OCI-LY7 (cell line): ENCODE measurements around the gene CXCL13. TPM values are rescaled to one million over a fixed set of nuclear protein-coding genes. Genes with fewer than 3 reads are reported as not detected.
"Not testable (repeated sequence)": the region's sequence is repeated elsewhere in the genome, so short reads cannot be mapped to it uniquely, and the experiment has no call there.

Experiments
- BruUV-seq: library from RNA; stranded (reverse); fragments of 400-500 nt; replicated peaks from 2 replicates; lab custom pipeline; 2021; lab: Mats Ljungman, UMichigan
- CTCF ChIA-PET: fragments of 300-600 bp; sonication (Branson Sonifier 250); formaldehyde crosslinking; loops from one replicate; lab custom pipeline; 2022; ENCODE audit warnings: antibody characterized with exemption; ENCODE audit not compliant: unreplicated experiment; lab: Charles Lee
- POLR2A ChIA-PET: fragments of 300-600 bp; sonication (Branson Sonifier 250); formaldehyde crosslinking; loops from one replicate; lab custom pipeline; 2022; ENCODE audit warnings: antibody characterized with exemption; lab: Charles Lee
- DNase-seq: peaks from one replicate; pipeline ENCODE4 v3.0.0-alpha.2; 2015; ENCODE audit warnings: low spot score
- H2AFZ ChIP-seq: fragments of 200-600 bp; sonication (generic), shearing (Covaris generic); 2 replicates; pipeline ENCODE4 v1.6.1; 2014; ENCODE audit warnings: mild to moderate bottlenecking, antibody characterized with exemption, low read length, moderate library complexity
- H3K27ac ChIP-seq: fragments of 200-600 bp; sonication (generic); 2 replicates; pipeline ENCODE4 v1.5.1; 2014; ENCODE audit warnings: mixed run types, low read depth, mild to moderate bottlenecking, moderate library complexity, low read length, inconsistent platforms; ENCODE audit not compliant: poor library complexity, severe bottlenecking
- H3K36me3 ChIP-seq: fragments of 200-600 bp; sonication (generic); 2 replicates; pipeline ENCODE4 v1.6.1; 2014; ENCODE audit warnings: mild to moderate bottlenecking, antibody characterized with exemption, low read length, moderate library complexity, mixed read lengths; ENCODE audit not compliant: insufficient read depth
- H3K4me1 ChIP-seq: fragments of 200-600 bp; sonication (generic); 2 replicates; pipeline ENCODE4 v1.5.1; 2014; ENCODE audit warnings: mild to moderate bottlenecking, low read length; ENCODE audit not compliant: insufficient read depth, poor library complexity, severe bottlenecking
- H3K4me2 ChIP-seq: fragments of 200-600 bp; sonication (generic); 2 replicates; pipeline ENCODE4 v1.6.1; 2014; ENCODE audit warnings: mild to moderate bottlenecking, low read length
- H3K4me3 ChIP-seq: fragments of 200-600 bp; sonication (generic); 2 replicates; pipeline ENCODE4 v1.5.1; 2014; ENCODE audit warnings: mild to moderate bottlenecking, low read depth, low read length; ENCODE audit not compliant: poor library complexity, severe bottlenecking
- H3K79me2 ChIP-seq: fragments of 200-600 bp; sonication (generic); 2 replicates; pipeline ENCODE4 v1.6.1; 2016; ENCODE audit warnings: low read depth, mild to moderate bottlenecking, low read length, moderate library complexity, mixed read lengths; ENCODE audit not compliant: insufficient read depth
- H3K9me2 ChIP-seq: fragments of 200-600 bp; sonication (generic); 2 replicates; pipeline ENCODE4 v1.6.1; 2016; ENCODE audit warnings: mild to moderate bottlenecking, low read length, mixed read lengths; ENCODE audit not compliant: insufficient read depth
- H3K9me3 ChIP-seq: fragments of 200-600 bp; sonication (generic); 2 replicates; pipeline ENCODE4 v1.6.1; 2014; ENCODE audit warnings: mild to moderate bottlenecking, mixed run types, low read length, mixed read lengths
- H4K20me1 ChIP-seq: fragments of 200-600 bp; sonication (generic); 2 replicates; pipeline ENCODE4 v1.6.1; 2014; ENCODE audit warnings: mild to moderate bottlenecking, antibody characterized with exemption, low read length, moderate library complexity, mixed read lengths; ENCODE audit not compliant: insufficient read depth
- CTCF ChIP-seq: fragments of 200-600 bp; sonication (generic); conservative IDR thresholded peaks from 2 replicates; pipeline ENCODE4 v1.5.1; 2014; ENCODE audit warnings: mild to moderate bottlenecking, antibody characterized with exemption, low read length, moderate library complexity, mixed read lengths
- EZH2phosphoT487 ChIP-seq: fragments of 200-600 bp; sonication (generic); IDR thresholded peaks from 2 replicates; pipeline ENCODE4 v1.6.1; 2018; ENCODE audit warnings: low read depth, borderline replicate concordance, mild to moderate bottlenecking, mixed run types, antibody characterized with exemption, low read length, moderate library complexity, mixed read lengths
- intact Hi-C: fragments of 100-400 bp; cut with micrococcal nuclease; formaldehyde crosslinking; loops from one replicate; pipeline ENCODE4 v1.10.0; 2022; ENCODE audit not compliant: unreplicated experiment
- total RNA-seq, 2 experiments: library from RNA; depleted of rRNA in 1 of 2; stranded (reverse); fragments of >200 nt in 1 of 2; shearing (Covaris generic) in 1 of 2; gene quantifications; 2 replicates each; pipeline ENCODE4 v1.2.3, GENCODE V29; 2014 to 2022

CXCL13 gene
- total RNA-seq, 2 experiments from 2014 or later: not detected

- DNase-seq: no peak
- intact Hi-C loops: no loop called here
- no peak for TF ChIP-seq CTCF
- no peak for TF ChIP-seq EZH2phosphoT487
- no peak overlapping the region for H3K27ac ChIP-seq
- H3K9me2 ChIP-seq: no peaks in the 10 kb centered on the region
- H3K4me3 ChIP-seq: no peak overlapping the region
- no peaks in the 10 kb centered on the region for H3K79me2 ChIP-seq
- H3K36me3 ChIP-seq: no peaks in the 10 kb centered on the region
- CTCF ChIA-PET: no interaction called here
- BruUV-seq: no TSS peak
- H3K4me1 ChIP-seq: no peaks in the 10 kb centered on the region
- H3K9me3 ChIP-seq: 0 out of 2 replicates have a peak, but pooled peaks cover 4% of the 10 kb centered on the region
- H2AFZ ChIP-seq: no peak overlapping the region
- no peak overlapping the region for H3K4me2 ChIP-seq
- no peaks in the 10 kb centered on the region for H4K20me1 ChIP-seq
- POLR2A ChIA-PET: no interaction called here
These were observed 30.3 kb downstream of the CXCL13 start for GRCh38 chr4:77635876-77636275.

- Histone ChIP-seq H3K4me2 (no peak overlapping the region), H3K9me3 (0 out of 2 replicates have a peak, but pooled peaks cover 4% of the 10 kb centered on the region), H3K4me1 (no peaks in the 10 kb centered on the region), H3K4me3 (no peak overlapping the region), H2AFZ (no peak overlapping the region), H3K27ac (no peak overlapping the region), H4K20me1 (no peaks in the 10 kb centered on the region), H3K36me3 (no peaks in the 10 kb centered on the region), H3K79me2 (no peaks in the 10 kb centered on the region), H3K9me2 (no peaks in the 10 kb centered on the region)
- no peak for TF ChIP-seq EZH2phosphoT487
- TF ChIP-seq CTCF: no peak
- CTCF ChIA-PET: no interaction called here
- DNase-seq: peak; percentile 34
- POLR2A ChIA-PET: interaction anchor here (0.7 kb wide), 1 partner anchor 25 kb away, joined by 3 read pairs; no protein-coding TSS in a partner anchor
- BruUV-seq: no TSS peak
- intact Hi-C loops: no loop called here
These were observed 31.3 kb downstream of the CXCL13 start for GRCh38 chr4:77636902-77637301.

GRCh38 chr4:77644069-77644468, 38.4 kb downstream of the CXCL13 start:
- H3K9me2 ChIP-seq, H3K36me3 ChIP-seq, POLR2A ChIA-PET: not testable (repeated sequence)

More at GRCh38 chr4:77644069-77644468, 38.4 kb downstream of the CXCL13 start:
- BruUV-seq, CTCF ChIA-PET, H4K20me1 ChIP-seq, H3K27ac ChIP-seq, H2AFZ ChIP-seq, H3K4me1 ChIP-seq, H3K4me2 ChIP-seq, H3K79me2 ChIP-seq, H3K4me3 ChIP-seq, DNase-seq, intact Hi-C loops: not testable (repeated sequence)
- H3K9me3 ChIP-seq: 0 out of 2 replicates have a peak, but pooled peaks cover 19% of the 10 kb centered on the region
